Kidney epithelial cell (primary cell): ENCODE data around the gene ACOT12. TPM values are rescaled to one million over a fixed set of nuclear protein-coding genes. Genes with fewer than 3 reads are reported as not detected.
A peak's percentile ranks its signal among the peaks of the same experiment; 100 is the strongest.

Source experiments
- DNase-seq: peaks from one replicate; pipeline ENCODE4 v3.0.0-alpha.2; 2010; ENCODE audit warnings: low read depth
- H3K27me3 ChIP-seq: 2 replicates; pipeline ENCODE4 v1.6.0; 2011; ENCODE audit warnings: low read length; ENCODE audit not compliant: control insufficient read depth, insufficient read depth
- H3K36me3 ChIP-seq: 2 replicates; pipeline ENCODE4 v1.5.1; 2011; ENCODE audit warnings: low read length; ENCODE audit not compliant: control insufficient read depth, insufficient read depth
- H3K4me3 ChIP-seq: 2 replicates; pipeline ENCODE4 v1.5.1; 2011; ENCODE audit warnings: low read depth, mild to moderate bottlenecking, control low read depth, low read length
- CTCF ChIP-seq: IDR thresholded peaks from 2 replicates; pipeline ENCODE4 v1.5.1; 2011; ENCODE audit warnings: mild to moderate bottlenecking, moderate library complexity, low read length, control low read depth, inconsistent platforms; ENCODE audit not compliant: insufficient read depth, poor library complexity, severe bottlenecking
- total RNA-seq: library from RNA; depleted of rRNA; stranded (reverse); fragments of >200 nt; gene quantifications from 2 replicates; pipeline ENCODE4 v1.2.3, GENCODE V29; 2015

The ACOT12 gene
- total RNA-seq, 1 donor from 2014 or later = not detected

- no peaks in the 10 kb centered on the region for H3K36me3 ChIP-seq
- no peak for DNase-seq
- H3K27me3 ChIP-seq = no peaks in the 10 kb centered on the region
- TF ChIP-seq CTCF = no peak
- no peak overlapping the region for H3K4me3 ChIP-seq
Observed at GRCh38 chr5:81428446-81428845, 34.5 kb upstream of the ACOT12 start.

DNA sequence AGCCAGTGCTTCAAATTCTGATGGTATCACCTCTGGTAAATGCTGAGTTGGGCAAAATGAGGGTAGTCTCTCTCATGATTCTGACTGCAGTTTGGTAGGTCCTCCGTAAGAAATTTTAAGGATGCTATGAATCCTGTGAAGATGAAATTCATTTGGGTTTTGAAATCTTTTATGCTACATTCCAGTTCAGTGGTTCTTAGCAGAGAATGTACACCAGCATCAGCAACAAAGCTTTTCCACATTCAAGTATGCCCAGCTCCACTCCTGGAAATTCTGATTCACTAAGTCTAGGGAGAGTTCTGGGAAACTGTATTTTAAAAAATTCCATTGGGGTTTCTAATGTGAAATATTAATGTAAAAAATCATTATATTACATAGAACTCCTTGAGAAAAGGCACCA is 33.6 kb upstream of the ACOT12 start:
- no peaks in the 10 kb centered on the region for H3K36me3 ChIP-seq
- H3K27me3 ChIP-seq = no peaks in the 10 kb centered on the region
- H3K4me3 ChIP-seq = no peak overlapping the region
- DNase-seq = no peak
- TF ChIP-seq CTCF = no peak

GRCh38 chr5:81426359-81427030 is 32.6 kb upstream of the ACOT12 start:
- Histone ChIP-seq H3K4me3 (no peak overlapping the region), H3K27me3 (no peaks in the 10 kb centered on the region), H3K36me3 (no peaks in the 10 kb centered on the region)
- no peak for TF ChIP-seq CTCF
- no peak for DNase-seq

GRCh38 chr5:81425569-81425968 is 31.6 kb upstream of the ACOT12 start:
- no peaks in the 10 kb centered on the region for H3K36me3 ChIP-seq
- H3K4me3 ChIP-seq = no peak overlapping the region
- no peaks in the 10 kb centered on the region for H3K27me3 ChIP-seq
- peak; percentile 26 for DNase-seq
- TF ChIP-seq CTCF = peak; percentile 52

DNA sequence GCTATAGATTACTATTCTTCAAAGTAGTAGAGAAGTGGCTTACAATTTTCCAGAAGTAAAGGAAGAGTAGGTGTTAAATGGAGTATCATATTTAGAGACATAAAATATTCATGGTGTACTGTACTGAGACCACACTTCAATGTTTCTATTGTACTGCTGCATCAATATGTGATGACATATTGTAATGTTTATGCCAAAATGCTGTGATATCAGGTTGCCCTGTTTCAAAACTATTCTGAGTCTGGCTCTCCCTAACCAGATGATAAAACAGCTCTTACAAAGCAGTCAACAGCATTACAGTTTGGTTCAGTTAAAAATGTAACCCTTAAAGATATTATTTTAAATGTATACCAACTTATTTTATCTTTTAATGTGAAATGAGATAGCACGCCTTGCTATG is 30.8 kb upstream of the ACOT12 start:
- no peak for TF ChIP-seq CTCF
- Histone ChIP-seq H3K36me3 (no peaks in the 10 kb centered on the region), H3K27me3 (no peaks in the 10 kb centered on the region), H3K4me3 (no peak overlapping the region)
- no peak for DNase-seq

DNA sequence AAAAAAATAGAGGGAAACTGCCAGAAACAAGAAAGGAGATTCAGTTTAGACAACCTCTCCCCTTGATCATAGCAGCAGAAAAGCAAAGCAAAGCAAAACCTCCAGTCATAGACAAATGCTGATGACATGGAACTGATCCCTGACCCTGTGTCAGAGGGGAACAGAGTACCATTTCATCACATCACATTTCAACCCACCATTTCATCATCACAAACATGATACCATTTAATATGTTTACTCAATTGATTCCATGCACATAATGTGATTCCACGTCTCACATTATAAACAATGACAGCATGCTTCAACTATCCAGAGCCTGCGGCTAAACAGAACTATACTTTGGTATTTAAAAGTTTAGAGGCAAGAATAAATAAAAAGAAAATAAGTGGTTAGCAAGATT is 28.7 kb upstream of the ACOT12 start:
- Histone ChIP-seq H3K36me3 (no peaks in the 10 kb centered on the region), H3K27me3 (no peaks in the 10 kb centered on the region), H3K4me3 (no peak overlapping the region)
- DNase-seq = no peak
- TF ChIP-seq CTCF = no peak
